GM13976 (cell line): ENCODE results near the gene OGT.

Experiments
- DNase-seq: peaks from one replicate; pipeline ENCODE4 v3.0.0; 2012; ENCODE audit warnings: low spot score
- in situ Hi-C: fragments of 300-500 bp; cut with MboI; formaldehyde crosslinking; loops from one replicate; pipeline ENCODE4 v1.12.0; 2022; ENCODE audit warnings: low sequenced_read_pairs, mixed read lengths, inconsistent platforms; ENCODE audit not compliant: unreplicated experiment
- TF ChIP-seq, protein P1 (sequence below): IDR thresholded peaks from 2 replicates; pipeline ENCODE4 v1.5.1; 2012; ENCODE audit warnings: borderline replicate concordance, mild to moderate bottlenecking; ENCODE audit not compliant: insufficient read depth; ENCODE audit errors: extremely low read depth, missing control alignments, control extremely low read depth

OGT gene

DNA sequence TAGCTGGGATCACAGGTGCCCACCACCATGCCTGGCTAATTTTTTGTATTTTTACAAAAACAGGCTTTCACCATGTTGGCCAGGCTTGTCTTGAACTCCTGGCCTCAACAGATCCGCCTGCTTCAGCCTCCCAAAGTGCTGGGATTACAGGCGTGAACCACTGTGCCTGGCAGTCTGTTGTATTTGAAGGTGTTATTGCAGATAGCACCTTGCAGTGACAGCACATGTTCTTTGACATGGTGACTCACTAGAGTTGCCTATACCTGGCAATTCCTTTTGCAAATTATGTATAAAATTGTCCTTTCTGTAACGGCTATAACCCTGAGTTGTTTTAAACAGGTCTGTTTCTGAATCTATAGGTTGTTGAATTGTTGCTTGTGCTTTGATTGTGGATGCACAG is 7.9 kb downstream of the OGT start:
- TF ChIP-seq, protein P1, sequence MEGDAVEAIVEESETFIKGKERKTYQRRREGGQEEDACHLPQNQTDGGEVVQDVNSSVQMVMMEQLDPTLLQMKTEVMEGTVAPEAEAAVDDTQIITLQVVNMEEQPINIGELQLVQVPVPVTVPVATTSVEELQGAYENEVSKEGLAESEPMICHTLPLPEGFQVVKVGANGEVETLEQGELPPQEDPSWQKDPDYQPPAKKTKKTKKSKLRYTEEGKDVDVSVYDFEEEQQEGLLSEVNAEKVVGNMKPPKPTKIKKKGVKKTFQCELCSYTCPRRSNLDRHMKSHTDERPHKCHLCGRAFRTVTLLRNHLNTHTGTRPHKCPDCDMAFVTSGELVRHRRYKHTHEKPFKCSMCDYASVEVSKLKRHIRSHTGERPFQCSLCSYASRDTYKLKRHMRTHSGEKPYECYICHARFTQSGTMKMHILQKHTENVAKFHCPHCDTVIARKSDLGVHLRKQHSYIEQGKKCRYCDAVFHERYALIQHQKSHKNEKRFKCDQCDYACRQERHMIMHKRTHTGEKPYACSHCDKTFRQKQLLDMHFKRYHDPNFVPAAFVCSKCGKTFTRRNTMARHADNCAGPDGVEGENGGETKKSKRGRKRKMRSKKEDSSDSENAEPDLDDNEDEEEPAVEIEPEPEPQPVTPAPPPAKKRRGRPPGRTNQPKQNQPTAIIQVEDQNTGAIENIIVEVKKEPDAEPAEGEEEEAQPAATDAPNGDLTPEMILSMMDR: no peak
- in situ Hi-C loops: no loop called here
- DNase-seq: no peak

DNA sequence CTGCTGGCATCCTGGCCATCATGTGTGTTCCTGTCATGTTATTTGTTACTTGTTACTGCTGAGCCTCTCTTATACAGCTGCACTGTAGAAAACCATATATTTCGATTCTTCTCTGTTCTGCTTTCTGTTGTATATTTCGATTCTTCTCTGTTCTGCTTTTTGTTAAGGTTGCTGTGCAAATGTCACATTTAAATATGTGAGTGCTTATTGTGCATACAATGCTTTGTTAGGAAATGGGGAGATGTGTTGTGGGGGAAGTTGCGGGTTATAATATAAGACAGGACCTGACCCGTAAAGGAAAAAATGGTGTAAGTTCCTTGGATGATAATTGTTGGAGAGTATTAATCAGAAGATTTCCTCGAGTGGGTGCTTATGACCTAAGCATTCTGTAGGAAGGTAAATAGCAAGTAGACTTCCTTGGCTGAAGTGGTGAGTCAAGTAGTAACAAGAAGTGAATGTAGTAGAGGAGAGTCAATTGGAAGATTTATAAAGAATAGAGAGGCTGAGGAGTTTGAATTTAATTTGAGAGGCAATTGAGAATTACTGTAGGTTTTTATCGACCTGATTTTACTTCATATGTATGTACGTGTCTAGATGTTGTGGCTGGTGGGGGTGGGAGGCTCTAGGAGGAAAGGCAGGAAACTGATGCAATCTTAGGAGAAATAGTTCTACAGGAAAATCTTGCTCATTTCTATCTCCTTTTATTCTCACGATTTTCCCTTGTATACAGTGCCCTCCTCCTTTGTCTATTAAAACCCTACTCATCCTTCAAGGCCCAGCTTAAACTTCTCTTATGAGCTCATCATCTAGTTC is 8.5 kb downstream of the OGT start:
- no peak for DNase-seq
- in situ Hi-C loops: no loop called here
- TF ChIP-seq, protein P1: no peak

DNA sequence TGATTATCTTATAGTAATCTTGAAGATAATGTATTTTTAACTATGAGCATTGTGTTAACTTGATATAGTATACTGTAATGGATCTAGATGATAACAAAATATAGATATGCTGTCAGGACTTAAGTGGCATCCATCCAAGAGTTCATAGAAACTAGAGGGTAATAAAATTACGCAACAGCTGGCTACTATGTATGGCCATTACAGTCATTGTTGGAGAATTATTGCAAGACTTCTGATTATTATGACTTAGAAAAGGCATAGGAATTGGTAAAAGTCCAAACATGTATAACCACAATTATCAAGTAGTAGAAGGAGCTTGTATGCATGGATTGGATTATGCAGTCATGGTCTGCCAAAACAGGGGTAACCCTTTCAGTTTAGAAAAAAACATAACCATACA is 9.5 kb downstream of the OGT start:
- TF ChIP-seq, protein P1: no peak
- in situ Hi-C loops: no loop called here
- DNase-seq: no peak

DNA sequence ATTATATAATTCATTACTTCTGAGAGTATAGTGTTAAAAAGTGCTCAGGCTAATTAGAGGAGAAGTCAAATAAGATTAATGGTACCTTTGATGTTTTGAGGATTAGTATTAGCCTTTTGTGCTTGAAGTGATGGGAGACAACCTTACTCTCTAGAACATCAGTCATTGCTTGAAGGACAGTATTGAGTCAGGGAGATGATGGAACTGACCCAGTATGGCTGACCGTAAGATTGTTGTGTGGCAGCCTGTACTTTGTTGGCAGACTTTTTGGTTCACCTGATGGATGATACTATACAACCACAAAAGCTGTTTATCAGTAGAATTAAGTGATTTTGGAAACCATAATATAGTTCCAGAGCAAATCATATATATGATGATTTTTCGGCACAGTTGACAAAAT is 9.9 kb downstream of the OGT start:
- in situ Hi-C loops: no loop called here
- TF ChIP-seq, protein P1: no peak
- DNase-seq: no peak

DNA sequence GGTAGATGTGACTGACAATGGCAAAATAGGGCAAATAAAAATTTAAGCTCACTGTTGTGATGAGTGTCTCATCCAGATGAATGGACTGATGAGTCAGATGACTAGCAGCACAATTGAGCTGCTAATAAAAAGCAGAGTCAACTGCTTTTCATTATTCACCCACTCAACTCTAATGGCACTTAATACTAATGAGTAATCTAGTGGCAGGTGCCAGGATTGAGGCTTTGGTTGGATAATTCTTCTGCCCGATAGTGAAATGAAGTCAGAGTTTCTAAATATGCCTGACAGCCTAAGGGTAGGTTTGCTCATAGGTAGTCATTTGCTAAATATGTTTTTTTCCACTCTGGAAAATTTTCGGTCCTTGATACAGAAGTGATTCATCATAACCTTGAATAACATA is 10.4 kb downstream of the OGT start:
- in situ Hi-C loops: no loop called here
- TF ChIP-seq, protein P1: no peak
- no peak for DNase-seq

DNA sequence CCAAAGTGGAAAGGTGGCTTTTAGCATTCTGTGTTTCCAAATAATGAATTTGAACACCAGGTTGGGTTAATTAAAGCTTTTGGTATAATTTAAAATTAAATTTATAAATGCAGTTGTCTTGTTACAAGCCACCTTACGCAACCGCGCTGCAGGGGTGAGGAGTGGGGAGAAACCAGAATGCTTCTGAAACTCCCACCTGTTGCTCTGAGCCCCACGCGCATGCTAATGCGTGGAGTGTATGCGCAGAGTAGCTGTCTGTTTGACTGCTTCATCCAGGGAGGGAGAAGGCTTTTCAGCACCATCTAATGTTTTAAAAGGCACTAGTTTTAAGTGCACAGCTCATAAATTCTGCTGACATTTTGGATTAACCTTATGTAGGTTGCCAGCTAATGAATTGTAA is 12.5 kb downstream of the OGT start:
- in situ Hi-C loops: no loop called here
- TF ChIP-seq, protein P1: no peak
- no peak for DNase-seq
